HFFc6 (cell line): ENCODE data around the gene ARPC2. TPM values are rescaled to one million over a fixed set of nuclear protein-coding genes. Genes with fewer than 3 reads are reported as not detected.

Experiments used
- DNase-seq: peaks from one replicate; pipeline ENCODE4 v3.0.0-alpha.2; 2018
- H3K27ac Mint-ChIP-seq: 2 replicates; pipeline ENCODE4 v1.8.0; 2020; ENCODE audit warnings: mild to moderate bottlenecking, mixed read lengths
- H3K27me3 Mint-ChIP-seq: 2 replicates; pipeline ENCODE4 v1.8.0; 2021; ENCODE audit warnings: mild to moderate bottlenecking, moderate library complexity, mixed read lengths; ENCODE audit not compliant: insufficient read depth
- H3K36me3 Mint-ChIP-seq: 2 replicates; pipeline ENCODE4 v1.8.0; 2021; ENCODE audit warnings: low read depth, mixed read lengths
- H3K4me1 Mint-ChIP-seq: 2 replicates; pipeline ENCODE4 v1.8.0; 2020; ENCODE audit warnings: low read depth, mixed read lengths
- H3K4me3 Mint-ChIP-seq: 2 replicates; pipeline ENCODE4 v1.8.0; 2020; ENCODE audit warnings: mild to moderate bottlenecking, moderate library complexity, mixed read lengths
- H3K9me3 Mint-ChIP-seq: 2 replicates; pipeline ENCODE4 v1.8.0; 2020; ENCODE audit warnings: mild to moderate bottlenecking, mixed read lengths
- CTCF ChIP-seq: fragments of 200-600 bp; sonication (generic); IDR thresholded peaks from 2 replicates; pipeline ENCODE4 v1.5.0; 2021; ENCODE audit warnings: antibody characterized with exemption, mild to moderate bottlenecking
- total RNA-seq, 6 experiments: library from RNA; stranded (reverse); fragmentation: NEBNext Ultra II Directional; extraction: Animal tissue kit (Norgen Biotek cat#: 25700); gene quantifications; 2 replicates in 1 of 6; 3 replicates in 5 of 6; pipeline ENCODE4 v1.2.3, GENCODE V29; 2021

The ARPC2 gene
- total RNA-seq, 6 experiments from 2014 or later = 458 to 516 (median 500) TPM

GRCh38 chr2:218186876-218187275, 30.1 kb upstream of the ARPC2 start:
- no peaks in the 10 kb centered on the region for H3K36me3 Mint-ChIP-seq
- peaks cover 9% of the 10 kb centered on the region; the same call in 1 of the 2 replicates for H3K4me1 Mint-ChIP-seq
- H3K27ac Mint-ChIP-seq = no peak overlapping the region
- peaks cover 30% of the 10 kb centered on the region for H3K27me3 Mint-ChIP-seq
- H3K9me3 Mint-ChIP-seq = no peaks in the 10 kb centered on the region
- no peak overlapping the region for H3K4me3 Mint-ChIP-seq
- TF ChIP-seq CTCF = no peak
- DNase-seq = no peak

- peaks cover 9% of the 10 kb centered on the region; the same call in 1 of the 2 replicates for H3K4me1 Mint-ChIP-seq
- peaks cover 29% of the 10 kb centered on the region for H3K27me3 Mint-ChIP-seq
- no peaks in the 10 kb centered on the region for H3K36me3 Mint-ChIP-seq
- H3K4me3 Mint-ChIP-seq = no peak overlapping the region
- no peaks in the 10 kb centered on the region for H3K9me3 Mint-ChIP-seq
- DNase-seq = no peak
- no peak for TF ChIP-seq CTCF
- no peak overlapping the region for H3K27ac Mint-ChIP-seq
Measured at GRCh38 chr2:218187296-218188015, 29.5 kb upstream of the ARPC2 start.

- Mint-ChIP-seq H3K27ac (no peak overlapping the region), H3K9me3 (no peaks in the 10 kb centered on the region), H3K36me3 (no peaks in the 10 kb centered on the region), H3K4me1 (peaks cover 9% of the 10 kb centered on the region; the same call in 1 of the 2 replicates), H3K4me3 (no peak overlapping the region), H3K27me3 (peaks cover 28% of the 10 kb centered on the region)
- DNase-seq = no peak
- no peak for TF ChIP-seq CTCF
Measured at GRCh38 chr2:218188528-218188927, 28.5 kb upstream of the ARPC2 start.

GRCh38 chr2:218192902-218193430, 24.0 kb upstream of the ARPC2 start:
- no peak overlapping the region for H3K4me3 Mint-ChIP-seq
- TF ChIP-seq CTCF = no peak
- peaks cover 12% of the 10 kb centered on the region for H3K27me3 Mint-ChIP-seq
- peaks cover 8% of the 10 kb centered on the region; the same call in 1 of the 2 replicates for H3K4me1 Mint-ChIP-seq
- H3K36me3 Mint-ChIP-seq = no peaks in the 10 kb centered on the region
- H3K27ac Mint-ChIP-seq = no peak overlapping the region
- DNase-seq = no peak
- H3K9me3 Mint-ChIP-seq = no peaks in the 10 kb centered on the region

- H3K9me3 Mint-ChIP-seq = no peaks in the 10 kb centered on the region
Measured at GRCh38 chr2:218193701-218194100, 23.3 kb upstream of the ARPC2 start.

More at GRCh38 chr2:218193701-218194100, 23.3 kb upstream of the ARPC2 start:
- TF ChIP-seq CTCF = no peak
- Mint-ChIP-seq H3K4me3 (no peak overlapping the region), H3K4me1 (peaks cover 8% of the 10 kb centered on the region; the same call in 1 of the 2 replicates), H3K27me3 (peaks cover 12% of the 10 kb centered on the region), H3K27ac (no peak overlapping the region), H3K36me3 (no peaks in the 10 kb centered on the region)
- DNase-seq = no peak
